H1 (cell line): ENCODE results near the gene ELOA. TPM values are rescaled to one million over a fixed set of nuclear protein-coding genes. Genes with fewer than 3 reads are reported as not detected.

ENCODE experiments used
- CTCF ChIA-PET: fragments of 300-600 bp; sonication (Branson Sonifier 250); formaldehyde crosslinking; loops from one replicate; lab custom pipeline; 2021; ENCODE audit not compliant: partially characterized antibody; lab: Charles Lee
- POLR2A ChIA-PET: fragments of 300-600 bp; sonication (Branson Sonifier 250); formaldehyde crosslinking; loops from one replicate; lab custom pipeline; 2021; ENCODE audit warnings: inconsistent platforms; ENCODE audit not compliant: partially characterized antibody; lab: Charles Lee
- DNase-seq, 2 experiments: peaks; one replicate each; pipeline versions ENCODE4 v3.0.0 to v3.0.0-alpha.2; 2010 to 2022; ENCODE audit warnings: low spot score in 2 of 2, low read depth in 1 of 2, mixed read lengths in 1 of 2
- FAIRE-seq: peaks from 2 replicates; lab custom pipeline; 2011; peaks lifted over from hg19 to GRCh38; lab: Jason Lieb, UNC
- H2AFZ ChIP-seq: 2 replicates; pipeline ENCODE4 v1.8.1; 2012; ENCODE audit warnings: low read length, inconsistent platforms
- H2AK5ac ChIP-seq: 2 replicates; pipeline ENCODE4 v1.6.1; 2013; ENCODE audit warnings: low read depth, low read length
- H2BK120ac ChIP-seq: replicated peaks from 2 replicates; pipeline ENCODE3; 2013; ENCODE audit warnings: low read depth, low read length, inconsistent platforms
- H2BK12ac ChIP-seq: 2 replicates; pipeline ENCODE4 v1.6.1; 2013; ENCODE audit warnings: low read depth, low read length
- H2BK15ac ChIP-seq: 2 replicates; pipeline ENCODE4 v1.6.1; 2013; ENCODE audit warnings: low read length
- H2BK20ac ChIP-seq: 2 replicates; pipeline ENCODE4 v1.6.1; 2013; ENCODE audit warnings: low read length
- H2BK5ac ChIP-seq: 2 replicates; pipeline ENCODE4 v1.6.1; 2013; ENCODE audit warnings: low read depth, low read length
- H3K14ac ChIP-seq: 2 replicates; pipeline ENCODE4 v1.6.1; 2013; ENCODE audit warnings: inconsistent platforms; ENCODE audit not compliant: insufficient read length
- H3K18ac ChIP-seq: 2 replicates; pipeline ENCODE4 v1.6.1; 2013; ENCODE audit warnings: low read length; ENCODE audit errors: extremely low read depth
- H3K23ac ChIP-seq: 2 replicates; pipeline ENCODE4 v1.6.1; 2013; ENCODE audit warnings: inconsistent platforms; ENCODE audit not compliant: insufficient read length
- H3K23me2 ChIP-seq: 2 replicates; pipeline ENCODE4 v1.6.1; 2013; ENCODE audit warnings: low read depth, low read length
- H3K27ac ChIP-seq: 2 replicates; pipeline ENCODE4 v1.6.1; 2011; ENCODE audit warnings: low read depth, low read length, inconsistent platforms
- H3K27me3 ChIP-seq, 4 experiments: replicated peaks in 1 of 4; 1 replicate in 1 of 4; 2 replicates in 3 of 4; pipeline versions ENCODE4 v1.6.1 to v1.8.1; 2011 to 2013; ENCODE audit warnings: low read length in 3 of 4, mild to moderate bottlenecking in 3 of 4, inconsistent platforms in 2 of 4, mixed read lengths in 2 of 4, moderate library complexity in 1 of 4; ENCODE audit not compliant: control insufficient read depth in 3 of 4, insufficient read depth in 3 of 4; ENCODE audit errors: extremely low read depth in 1 of 4
- H3K36me3 ChIP-seq, 4 experiments: 2 replicates each; pipeline versions ENCODE4 v1.6.1 to v1.8.1; 2011 to 2013; ENCODE audit warnings: mild to moderate bottlenecking in 4 of 4, low read length in 3 of 4, moderate library complexity in 2 of 4, control low read depth in 1 of 4, inconsistent platforms in 1 of 4; ENCODE audit not compliant: insufficient read depth in 4 of 4, control insufficient read depth in 2 of 4
- H3K4ac ChIP-seq: replicated peaks from 2 replicates; pipeline ENCODE3; 2013; ENCODE audit warnings: low read length, low read depth, mixed read lengths, inconsistent platforms; ENCODE audit not compliant: insufficient read length
- H3K4me1 ChIP-seq, 4 experiments: replicated peaks in 1 of 4; 1 replicate in 1 of 4; 2 replicates in 3 of 4; pipeline versions ENCODE4 v1.6.1 to v1.8.1; 2011 to 2013; ENCODE audit warnings: low read length in 3 of 4, inconsistent platforms in 2 of 4, mixed read lengths in 1 of 4; ENCODE audit not compliant: insufficient read depth in 4 of 4, control insufficient read depth in 3 of 4
- H3K4me2 ChIP-seq, 2 experiments: 2 replicates each; pipeline versions ENCODE4 v1.6.1 to v1.8.1; 2011 to 2013; ENCODE audit warnings: low read depth in 2 of 2, low read length in 2 of 2, control low read depth in 1 of 2, inconsistent platforms in 1 of 2, mild to moderate bottlenecking in 1 of 2; ENCODE audit not compliant: insufficient read depth in 1 of 2
- H3K4me3 ChIP-seq, 4 experiments: fragments of 200-600, 300-600 bp in 1 of 4; sonication (generic), shearing (Covaris generic), sonication (Bioruptor Twin) in 1 of 4; 2 replicates each; pipeline versions ENCODE4 v1.5.1 to v1.8.1; 2011 to 2016; ENCODE audit warnings: low read length in 4 of 4, low read depth in 3 of 4, control low read depth in 2 of 4, inconsistent platforms in 2 of 4, mild to moderate bottlenecking in 2 of 4, mixed read lengths in 1 of 4, moderate library complexity in 1 of 4; ENCODE audit not compliant: insufficient read depth in 2 of 4; ENCODE audit errors: extremely low read depth in 1 of 4
- H3K56ac ChIP-seq: replicated peaks from 2 replicates; pipeline ENCODE3; 2013; ENCODE audit warnings: low read depth, mild to moderate bottlenecking, mixed read lengths, low read length, inconsistent platforms; ENCODE audit not compliant: insufficient read length
- H3K79me1 ChIP-seq: 2 replicates; pipeline ENCODE4 v1.6.1; 2013; ENCODE audit warnings: low read depth, low read length, control low read depth
- H3K79me2 ChIP-seq, 2 experiments: 2 replicates each; pipeline versions ENCODE4 v1.6.1 to v1.8.1; 2012 to 2013; ENCODE audit warnings: low read length in 2 of 2, mild to moderate bottlenecking in 2 of 2, inconsistent platforms in 1 of 2; ENCODE audit not compliant: insufficient read depth in 2 of 2, control insufficient read depth in 1 of 2
- H3K9ac ChIP-seq, 4 experiments: replicated peaks in 1 of 4; 1 replicate in 1 of 4; 2 replicates in 3 of 4; pipeline versions ENCODE4 v1.6.1 to v1.8.1; 2011 to 2013; ENCODE audit warnings: low read depth in 3 of 4, low read length in 3 of 4, control low read depth in 2 of 4, mild to moderate bottlenecking in 2 of 4, moderate library complexity in 2 of 4, inconsistent platforms in 1 of 4; ENCODE audit errors: extremely low read depth in 1 of 4
- H3K9me3 ChIP-seq, 2 experiments: 2 replicates each; pipeline versions ENCODE4 v1.6.1 to v1.8.1; 2012 to 2013; ENCODE audit warnings: mild to moderate bottlenecking in 2 of 2, moderate library complexity in 2 of 2, control low read depth in 1 of 2, inconsistent platforms in 1 of 2, low read depth in 1 of 2, low read length in 1 of 2, mixed read lengths in 1 of 2; ENCODE audit not compliant: insufficient read depth in 2 of 2
- H4K20me1 ChIP-seq, 2 experiments: replicated peaks in 1 of 2; 2 replicates each; pipeline versions ENCODE3 to v1.8.1; 2011 to 2013; ENCODE audit warnings: inconsistent platforms in 2 of 2, low read length in 2 of 2, mild to moderate bottlenecking in 1 of 2; ENCODE audit not compliant: insufficient read depth in 2 of 2, control insufficient read depth in 1 of 2
- H4K5ac ChIP-seq: 2 replicates; pipeline ENCODE4 v1.6.1; 2013; ENCODE audit warnings: low read length, low read depth, mixed read lengths, inconsistent platforms; ENCODE audit not compliant: insufficient read length
- H4K8ac ChIP-seq: 2 replicates; pipeline ENCODE4 v1.8.0; 2013; ENCODE audit warnings: mild to moderate bottlenecking, moderate library complexity, low read length, inconsistent platforms; ENCODE audit not compliant: insufficient read depth; ENCODE audit errors: extremely low read depth
- H4K91ac ChIP-seq: replicated peaks from 2 replicates; pipeline ENCODE3; 2013; ENCODE audit warnings: low read length, mixed read lengths, inconsistent platforms; ENCODE audit not compliant: insufficient read length
- CHD1 ChIP-seq: IDR thresholded peaks from 2 replicates; pipeline ENCODE4 v1.6.1; 2012; ENCODE audit warnings: low read depth, low read length, improper control_type of control experiment
- JUN ChIP-seq: IDR thresholded peaks from 2 replicates; pipeline ENCODE4 v1.6.1; 2011; ENCODE audit warnings: low read depth, mild to moderate bottlenecking, improper control_type of control experiment, low read length
- JUND ChIP-seq: IDR thresholded peaks from 2 replicates; pipeline ENCODE4 v1.6.1; 2011; ENCODE audit warnings: mild to moderate bottlenecking, improper control_type of control experiment, low read length
- PHF8 ChIP-seq: fragments of 200-600 bp; sonication (generic); conservative IDR thresholded peaks from 2 replicates; pipeline ENCODE4 v1.7.1; 2012; ENCODE audit warnings: low read depth, mild to moderate bottlenecking, inconsistent platforms, low read length, moderate library complexity
- SP4 ChIP-seq: IDR thresholded peaks from 2 replicates; pipeline ENCODE4 v1.6.1; 2012; ENCODE audit warnings: low read length, inconsistent platforms
- SUZ12 ChIP-seq: fragments of 200-600 bp; sonication (generic); IDR thresholded peaks from 2 replicates; pipeline ENCODE4 v1.6.1; 2012; ENCODE audit warnings: mild to moderate bottlenecking, inconsistent platforms, low read length, moderate library complexity, mixed read lengths
- YY1 ChIP-seq: IDR thresholded peaks from 2 replicates; pipeline ENCODE4 v1.6.1; 2011; ENCODE audit warnings: low read depth, mild to moderate bottlenecking, low read length
- WGBS, 2 experiments: shearing (Covaris generic) in 1 of 2; methylation state at CpG; one replicate each; pipeline versions ENCODE4 v1.1.6 to v1.1.7; 2013 to 2015; ENCODE audit warnings: low lambda C conversion rate in 2 of 2, mixed read lengths in 2 of 2, inconsistent platforms in 1 of 2, low coverage in 1 of 2, missing lambda C conversion rate in 1 of 2; ENCODE audit not compliant: insufficient replicate concordance in 2 of 2, insufficient coverage in 1 of 2, insufficient read length in 1 of 2; ENCODE audit errors: extremely low coverage in 1 of 2, missing lambda C conversion rate in 1 of 2; 5-methylcytosine and 5-hydroxymethylcytosine counted together
- polyA plus RNA-seq, 7 experiments: library from polyadenylated mRNA; depleted of rRNA in 3 of 7; stranded (reverse) in 5 of 7; unstranded in 2 of 7; fragments of >200 nt in 5 of 7; fragments of 200-250 nt in 2 of 7; gene quantifications; 1 replicate in 5 of 7; 2 replicates in 1 of 7; 4 replicates in 1 of 7; pipeline versions ENCODE4 v1.2.1 to v1.2.3, GENCODE V29; 2011 to 2013; ENCODE audit warnings: missing spikeins in 2 of 7, mixed read lengths in 2 of 7
- total RNA-seq: library from RNA; stranded (reverse); fragmentation: NEBNext Ultra II Directional; extraction: Animal tissue kit (Norgen Biotek cat#: 25700); gene quantifications from 2 replicates; pipeline ENCODE4 v1.2.1, GENCODE V29; 2021

ELOA gene
- total and polyA plus RNA-seq, 2 of the 8 experiments (the other 6 are each of a cell fraction or from before 2014, with no cell fraction given) = 15.7 to 61.1 TPM

DNA sequence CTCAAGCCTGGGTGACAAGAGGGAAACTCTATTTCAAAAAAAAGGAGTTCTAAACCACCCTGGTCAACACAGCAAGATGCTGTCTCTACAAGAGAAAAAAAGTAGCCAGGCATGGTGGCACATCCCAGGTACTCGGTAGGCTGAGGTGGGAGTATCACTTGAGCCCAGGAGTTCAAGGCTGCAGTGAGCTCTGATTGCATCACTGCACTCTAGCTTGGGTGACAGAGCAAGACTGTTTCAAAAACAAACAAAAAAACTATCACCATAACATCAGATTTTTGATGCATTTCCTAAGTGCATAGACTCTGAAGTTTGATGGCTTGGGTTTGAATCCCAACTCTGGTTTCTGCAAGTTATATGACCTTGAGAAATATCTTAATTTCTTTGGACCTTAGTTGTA is 9.6 kb downstream of the ELOA start:
- DNase-seq = no peak
- 100% methylated on average over 1 of the region's 1 CpG; no CpG with 5 or more reads in 1 of the 2 experiments for WGBS, 2 experiments
- H3K27me3 ChIP-seq = no peaks in the 10 kb centered on the region
- H2BK15ac ChIP-seq = no peak overlapping the region
- no peak overlapping the region for H4K91ac ChIP-seq
- no peak overlapping the region for H2BK5ac ChIP-seq
- H2BK12ac ChIP-seq = no peak overlapping the region
- H4K5ac ChIP-seq = no peak overlapping the region
- H3K9ac ChIP-seq = no peak overlapping the region
- H4K8ac ChIP-seq = no peak overlapping the region
- no peak overlapping the region for H3K27ac ChIP-seq
- peaks cover 9 to 15% of the 10 kb centered on the region in 2 experiments for H4K20me1 ChIP-seq
- no peak overlapping the region for H3K18ac ChIP-seq
- no peaks in the 10 kb centered on the region for H3K4me1 ChIP-seq
- ChIA-PET CTCF (interaction anchor here (1.1 to 1.4 kb wide), 4 partner anchors 9 to 44 kb away, joined by 3 to 5 read pairs (median 4); no protein-coding TSS in a partner anchor), POLR2A (no interaction called here)
- H3K79me2 ChIP-seq = peaks cover 0 to 15% of the 10 kb centered on the region in 2 experiments; a peak in 2 of 4 replicates
- H3K79me1 ChIP-seq = peaks cover 3% of the 10 kb centered on the region; the same call in 1 of the 2 replicates
- H3K4me2 ChIP-seq = no peak overlapping the region
- H3K9me3 ChIP-seq = no peaks in the 10 kb centered on the region
- H2BK20ac ChIP-seq = no peak overlapping the region
- FAIRE-seq = no peak
- H2AK5ac ChIP-seq = no peak overlapping the region
- no peak for TF ChIP-seq PHF8
- TF ChIP-seq YY1 = no peak
- TF ChIP-seq SP4 = no peak
- TF ChIP-seq CHD1 = no peak
- no peak for TF ChIP-seq JUND
- TF ChIP-seq SUZ12 = no peak
- TF ChIP-seq JUN = no peak
- no peak overlapping the region for H3K14ac ChIP-seq
- H3K23me2 ChIP-seq = no peaks in the 10 kb centered on the region
- H3K23ac ChIP-seq = no peak overlapping the region
- H3K4ac ChIP-seq = no peak overlapping the region
- H3K56ac ChIP-seq = no peak overlapping the region
- no peak overlapping the region for H2BK120ac ChIP-seq
- H2AFZ ChIP-seq = no peak overlapping the region
- no peak overlapping the region for H3K4me3 ChIP-seq
- peaks cover 38 to 73% (median 72%) of the 10 kb centered on the region in 4 experiments for H3K36me3 ChIP-seq
